HG03457 (cell line): ENCODE measurements around the gene SLC9A2.

Source experiments
- ATAC-seq: cut with Tn5 transposase; IDR thresholded peaks from one replicate; pipeline ENCODE4 v1.9.1; 2021; ENCODE audit warnings: moderate number of reproducible peaks; ENCODE audit not compliant: unreplicated experiment

The SLC9A2 gene

DNA sequence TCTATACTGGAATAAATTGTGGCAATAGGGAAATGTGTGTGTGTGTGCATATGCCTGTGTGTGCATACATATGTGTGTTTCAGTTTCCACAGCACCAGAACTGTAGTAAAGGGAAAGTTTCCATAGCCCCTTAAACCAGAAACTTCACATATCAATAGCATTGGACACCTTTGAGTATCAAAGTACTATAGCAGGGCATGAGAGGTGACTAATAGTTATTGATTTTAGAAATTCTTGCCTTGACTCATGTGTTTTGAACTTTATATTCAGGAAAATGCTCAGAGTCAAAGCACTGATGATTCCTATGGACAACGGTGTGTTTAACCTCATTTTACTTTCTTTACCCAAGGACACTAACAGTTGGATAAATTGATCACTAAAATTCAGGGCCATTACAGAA lies 50.0 kb downstream of the SLC9A2 start:
- ATAC-seq, result no peak

DNA sequence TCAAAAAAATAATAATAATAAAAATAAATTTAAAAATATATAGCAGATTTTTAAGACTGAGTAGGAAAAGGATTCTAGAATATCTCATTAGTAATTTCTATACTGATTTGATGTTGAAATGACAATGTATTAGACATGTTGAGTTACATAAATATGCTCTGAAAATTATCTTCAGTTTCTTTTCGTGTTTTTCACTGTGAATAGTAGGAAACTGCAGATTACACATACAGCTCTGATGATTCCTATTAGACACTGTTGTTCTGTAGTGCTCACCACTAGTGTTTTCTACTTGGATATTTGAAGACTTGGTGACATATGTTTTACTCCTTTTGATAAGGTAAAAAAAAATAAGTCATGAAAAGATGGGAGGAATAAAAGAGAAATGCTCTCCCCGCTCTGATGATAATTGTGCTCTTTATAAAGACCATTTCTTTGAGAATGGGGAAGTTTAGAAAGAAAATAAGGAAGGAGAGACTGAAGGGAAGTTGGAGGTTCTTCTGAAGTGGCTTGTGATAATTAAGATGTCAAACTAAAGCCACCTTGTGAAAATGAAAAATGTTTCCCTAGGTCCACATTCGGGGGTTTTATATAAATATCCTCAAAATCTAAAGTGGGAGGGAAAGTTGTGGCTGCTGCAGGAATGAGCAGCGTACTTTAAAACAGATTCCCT lies 52.9 kb downstream of the SLC9A2 start:
- no peak for ATAC-seq

DNA sequence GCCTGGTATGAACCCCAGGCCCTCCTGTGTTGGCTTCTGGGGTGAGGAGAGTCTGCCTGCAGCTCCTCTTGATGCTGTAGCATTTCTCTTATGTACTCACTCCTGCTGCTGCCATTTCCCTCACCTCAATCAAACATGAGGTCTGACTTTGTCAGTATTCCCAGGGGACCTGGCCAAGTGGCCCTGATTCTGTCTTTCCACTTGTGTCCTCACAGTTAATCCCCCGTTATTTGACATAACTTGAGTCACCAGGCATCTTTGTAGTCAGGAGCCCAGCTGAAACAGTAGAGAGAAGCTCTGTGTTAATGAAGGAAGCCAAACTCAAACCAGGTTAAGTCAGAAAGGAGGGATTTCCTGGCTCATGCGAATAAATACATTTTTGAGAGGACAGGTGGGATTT lies 55.0 kb downstream of the SLC9A2 start:
- ATAC-seq, result no peak

DNA sequence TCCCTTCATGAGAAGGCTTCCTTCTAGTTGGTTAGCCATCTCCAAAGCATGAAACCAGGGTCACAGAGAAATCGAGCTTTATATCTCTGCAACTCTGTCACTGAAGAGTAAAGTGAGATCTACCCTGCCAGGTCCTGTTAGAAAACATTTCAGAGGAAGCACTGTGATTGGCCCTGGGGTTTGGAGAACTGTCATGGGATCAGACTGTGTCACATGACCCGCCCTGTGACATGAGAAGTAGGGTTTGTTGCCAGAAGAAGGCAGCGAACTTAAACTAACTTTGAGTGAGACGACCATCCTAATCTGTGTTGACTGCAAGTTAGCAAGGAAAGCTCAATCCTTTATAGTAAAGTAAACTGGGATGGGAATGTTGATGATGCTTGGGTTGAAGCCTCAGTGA lies 55.5 kb downstream of the SLC9A2 start:
- ATAC-seq, result no peak

DNA sequence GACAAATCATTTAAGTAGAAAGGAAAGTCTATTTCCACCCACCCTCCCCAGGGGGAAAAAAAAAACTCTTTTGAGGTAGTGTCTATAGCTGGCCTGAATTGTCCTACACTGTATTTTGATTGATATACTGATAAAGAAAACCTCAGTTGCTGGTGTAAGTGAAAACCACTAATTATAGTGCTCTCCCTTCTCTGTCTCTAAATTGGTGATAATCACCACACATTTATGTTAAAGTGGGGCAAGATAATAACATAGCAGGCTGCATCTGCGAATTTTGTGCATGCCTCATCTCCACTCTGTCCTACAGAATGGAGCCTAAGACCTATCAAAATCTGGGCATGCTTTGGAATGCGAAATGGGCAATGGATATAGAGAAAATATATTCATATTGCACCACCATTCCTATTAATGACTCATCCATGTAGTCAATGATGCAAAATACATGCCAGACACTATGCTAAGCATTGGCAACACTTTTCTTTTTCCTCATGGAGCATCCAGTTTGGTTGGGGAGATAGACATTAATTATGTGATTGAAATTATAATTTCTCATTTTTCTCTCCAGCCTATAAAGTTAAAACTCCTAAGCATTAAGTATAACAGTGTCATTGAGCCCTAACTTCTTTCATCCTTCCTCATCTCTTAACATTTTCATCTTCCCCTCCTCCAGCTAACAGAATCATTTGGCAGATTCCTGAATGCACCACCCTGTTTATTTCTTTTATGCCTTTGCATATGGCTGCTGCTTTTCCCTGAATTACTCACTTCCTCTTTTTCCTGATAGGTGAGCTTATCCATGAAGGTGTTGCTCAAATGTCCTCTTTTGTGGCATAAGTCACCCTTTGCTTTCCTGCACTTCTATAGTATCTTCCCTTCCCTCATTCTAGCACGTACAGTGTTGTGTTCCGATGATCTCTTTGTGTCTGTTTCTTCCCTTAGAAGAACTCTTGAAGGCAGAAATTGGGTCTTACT lies 58.2 kb downstream of the SLC9A2 start:
- ATAC-seq, result no peak

DNA sequence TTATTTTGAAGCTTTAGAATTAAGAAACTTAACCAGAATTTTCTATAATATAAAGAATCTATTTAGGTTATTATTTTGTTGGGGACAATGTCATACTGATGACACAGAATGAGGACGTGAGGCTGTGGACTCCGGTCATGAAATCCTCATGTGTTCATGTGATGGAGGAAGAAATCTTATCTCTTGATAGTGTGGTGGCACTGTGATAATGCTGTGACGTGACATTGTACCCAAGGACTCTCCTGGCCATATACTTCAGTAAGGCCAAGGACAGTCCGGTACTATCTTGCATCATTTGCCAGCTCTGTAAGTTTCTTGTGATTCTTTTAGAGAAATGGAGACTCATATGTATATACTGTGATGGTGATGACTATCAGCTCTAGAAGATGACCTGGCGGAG lies 59.1 kb downstream of the SLC9A2 start:
- no peak for ATAC-seq

DNA sequence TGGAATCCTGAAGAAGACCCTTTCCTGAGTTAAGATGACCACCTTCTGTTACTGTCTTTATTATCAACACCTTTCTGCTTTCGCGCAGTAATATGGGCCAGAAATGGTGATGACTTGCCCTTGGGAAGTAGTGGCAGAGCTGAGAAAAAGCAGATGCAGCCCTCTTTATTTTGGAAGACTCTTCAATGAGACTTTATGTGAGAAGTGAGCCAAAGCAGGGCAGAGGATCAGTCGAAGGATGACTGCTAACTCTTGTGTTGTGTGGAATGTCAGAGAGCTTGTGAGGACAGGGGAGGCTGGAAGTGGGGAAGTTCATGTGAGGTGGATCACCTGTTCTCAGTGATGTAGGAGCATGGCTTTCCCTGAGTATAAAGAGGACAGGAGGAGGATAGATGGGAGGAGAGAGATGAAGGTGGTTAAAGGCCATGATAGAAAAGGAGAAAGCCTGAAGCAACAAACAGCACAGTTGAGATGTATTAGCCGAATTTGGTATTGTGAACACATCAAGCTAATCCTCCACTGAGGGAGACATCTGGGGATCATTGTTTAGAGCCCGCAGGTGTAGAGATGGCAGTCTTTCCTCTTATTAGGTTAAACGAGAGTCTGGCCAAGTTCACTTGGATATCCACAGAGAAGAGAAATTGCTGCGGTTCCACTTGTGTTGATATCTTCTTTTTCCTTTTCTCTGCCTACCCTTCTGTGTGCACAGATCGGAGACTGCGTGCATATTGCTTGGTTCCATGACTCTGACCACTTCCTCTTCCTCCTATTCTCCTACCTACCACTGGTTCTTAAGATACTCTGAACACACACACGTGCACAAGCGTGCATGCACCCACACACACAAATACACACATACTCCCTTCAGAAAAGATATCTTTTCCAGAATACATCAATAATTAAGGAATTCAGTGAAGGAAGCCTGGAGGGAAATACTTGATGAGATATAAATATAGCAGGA lies 67.4 kb downstream of the SLC9A2 start:
- no peak for ATAC-seq

DNA sequence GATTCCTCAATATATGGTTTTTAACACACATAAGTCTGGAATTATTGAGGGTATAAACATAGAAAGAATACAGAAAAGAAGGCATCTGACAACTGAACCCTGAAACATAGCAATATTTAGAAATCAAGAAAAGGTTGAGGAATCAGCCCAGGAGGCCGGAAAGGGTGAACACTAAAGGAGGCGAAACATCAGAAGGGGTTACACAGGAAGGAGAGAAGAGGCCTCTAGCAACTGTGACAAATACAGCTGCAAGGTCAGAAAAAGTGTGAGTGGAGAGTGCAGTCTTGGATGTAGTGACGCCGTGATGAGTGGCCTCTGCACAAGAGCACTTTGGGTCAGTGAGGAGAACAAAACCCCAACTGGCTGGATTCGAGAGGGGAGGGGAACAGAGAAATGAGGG lies 70.7 kb downstream of the SLC9A2 start:
- ATAC-seq, result no peak

DNA sequence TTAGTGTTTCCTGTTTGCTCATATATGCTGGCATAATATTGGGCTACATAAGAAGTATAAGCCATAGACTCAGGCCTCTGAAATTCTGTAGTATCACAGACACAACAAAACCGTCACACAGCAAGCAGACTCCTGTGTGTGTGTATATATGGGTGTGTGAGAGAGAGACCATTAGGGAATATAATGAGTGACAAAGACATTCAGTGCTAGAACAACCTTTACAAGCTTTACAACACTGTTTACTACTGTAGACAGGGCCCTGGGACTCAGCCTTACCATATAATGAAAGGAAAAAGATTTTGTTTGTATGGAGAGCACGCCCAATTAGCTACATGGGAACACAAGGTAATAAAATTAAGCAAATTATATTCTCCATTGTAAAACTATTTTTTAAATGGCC lies 77.1 kb downstream of the SLC9A2 start:
- ATAC-seq, result no peak

DNA sequence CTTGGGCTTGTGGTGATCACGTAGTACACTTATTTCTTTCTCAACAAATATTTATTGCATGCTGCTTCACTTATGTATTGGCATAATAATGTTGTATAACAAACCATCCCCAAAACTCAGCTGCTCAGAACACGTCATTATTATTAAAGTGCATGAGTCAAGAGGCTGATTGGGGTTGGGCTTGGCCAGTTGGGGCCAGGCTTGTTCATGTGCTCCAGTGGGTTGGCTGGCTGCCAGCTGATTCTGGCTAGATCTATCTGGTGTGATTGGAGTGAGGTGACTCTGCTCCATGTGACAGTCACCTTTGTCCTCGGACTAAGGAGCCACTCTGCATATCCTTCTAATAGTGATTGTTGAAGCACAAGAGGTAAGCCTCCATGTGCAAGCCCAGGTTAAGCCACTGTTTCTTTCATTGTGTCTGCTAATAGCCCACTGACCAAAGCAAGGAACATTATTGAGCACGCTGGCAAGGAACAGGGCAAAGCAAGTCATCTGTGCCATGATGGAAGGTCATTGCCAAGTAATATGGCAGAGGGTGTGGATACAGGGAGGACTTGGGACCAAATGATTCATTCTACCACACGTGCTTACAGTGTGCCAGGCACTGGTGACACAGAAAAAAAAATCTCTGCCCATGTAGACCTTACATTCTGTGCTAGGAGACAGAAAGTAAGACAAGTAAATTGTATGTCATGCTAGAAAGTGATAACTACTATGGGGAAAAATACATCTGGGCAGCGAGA lies 79.2 kb downstream of the SLC9A2 start:
- ATAC-seq, result no peak

DNA sequence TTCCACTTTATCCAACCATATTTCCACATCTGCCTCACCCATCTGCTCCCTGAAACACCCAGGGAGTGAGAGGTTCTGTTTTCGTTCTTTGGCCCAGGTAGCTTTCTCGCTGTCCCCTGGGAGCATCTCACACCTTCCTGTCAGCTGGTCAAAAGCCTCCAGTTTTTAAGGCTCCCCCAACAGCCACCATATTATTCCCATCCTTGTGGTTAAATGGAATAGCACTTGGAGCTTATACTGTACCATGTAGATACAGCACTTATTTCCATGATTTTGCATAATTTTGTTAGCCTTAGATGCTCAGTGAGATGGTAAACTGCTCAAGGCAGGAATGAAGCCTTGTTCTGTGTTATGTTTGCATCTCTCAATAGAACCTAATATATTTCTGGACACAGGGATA lies 84.0 kb downstream of the SLC9A2 start:
- no peak for ATAC-seq

DNA sequence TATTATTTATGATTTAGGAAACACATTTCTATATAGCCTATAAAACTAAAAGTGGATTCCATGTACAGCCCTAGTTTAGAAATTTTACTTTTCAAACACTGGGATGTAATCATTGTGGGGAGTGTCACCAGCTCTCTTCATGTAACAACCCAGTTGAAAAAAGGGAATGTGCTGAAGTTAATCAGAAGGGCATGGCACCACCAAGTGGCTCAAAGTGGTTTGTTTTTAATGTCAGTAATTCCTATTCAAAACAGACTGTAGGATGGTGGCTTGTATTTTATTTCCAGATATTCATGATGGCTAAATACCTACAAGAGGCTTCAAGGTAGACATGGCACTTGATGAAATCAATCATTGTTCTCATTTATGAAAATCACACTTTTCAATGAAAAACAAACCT lies 84.4 kb downstream of the SLC9A2 start:
- ATAC-seq, result no peak

DNA sequence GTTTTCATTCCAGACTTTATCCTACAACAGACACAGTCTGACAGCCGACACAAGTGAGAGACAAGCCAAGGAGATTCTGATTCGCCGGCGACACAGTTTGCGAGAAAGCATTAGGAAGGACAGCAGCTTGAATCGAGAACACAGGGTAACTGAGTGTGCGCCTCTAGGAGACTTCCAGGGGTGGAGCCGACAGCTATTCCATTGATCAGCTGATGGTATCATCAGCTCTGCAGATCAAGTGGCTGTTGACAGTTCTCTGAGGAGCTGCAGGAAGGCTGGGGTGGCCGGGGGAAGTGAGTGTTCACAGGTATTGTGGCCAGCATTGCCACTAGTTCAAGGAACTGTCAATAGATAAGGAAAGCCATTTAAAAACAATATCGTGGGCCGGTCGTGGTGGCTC lies 85.2 kb downstream of the SLC9A2 start:
- no peak for ATAC-seq

DNA sequence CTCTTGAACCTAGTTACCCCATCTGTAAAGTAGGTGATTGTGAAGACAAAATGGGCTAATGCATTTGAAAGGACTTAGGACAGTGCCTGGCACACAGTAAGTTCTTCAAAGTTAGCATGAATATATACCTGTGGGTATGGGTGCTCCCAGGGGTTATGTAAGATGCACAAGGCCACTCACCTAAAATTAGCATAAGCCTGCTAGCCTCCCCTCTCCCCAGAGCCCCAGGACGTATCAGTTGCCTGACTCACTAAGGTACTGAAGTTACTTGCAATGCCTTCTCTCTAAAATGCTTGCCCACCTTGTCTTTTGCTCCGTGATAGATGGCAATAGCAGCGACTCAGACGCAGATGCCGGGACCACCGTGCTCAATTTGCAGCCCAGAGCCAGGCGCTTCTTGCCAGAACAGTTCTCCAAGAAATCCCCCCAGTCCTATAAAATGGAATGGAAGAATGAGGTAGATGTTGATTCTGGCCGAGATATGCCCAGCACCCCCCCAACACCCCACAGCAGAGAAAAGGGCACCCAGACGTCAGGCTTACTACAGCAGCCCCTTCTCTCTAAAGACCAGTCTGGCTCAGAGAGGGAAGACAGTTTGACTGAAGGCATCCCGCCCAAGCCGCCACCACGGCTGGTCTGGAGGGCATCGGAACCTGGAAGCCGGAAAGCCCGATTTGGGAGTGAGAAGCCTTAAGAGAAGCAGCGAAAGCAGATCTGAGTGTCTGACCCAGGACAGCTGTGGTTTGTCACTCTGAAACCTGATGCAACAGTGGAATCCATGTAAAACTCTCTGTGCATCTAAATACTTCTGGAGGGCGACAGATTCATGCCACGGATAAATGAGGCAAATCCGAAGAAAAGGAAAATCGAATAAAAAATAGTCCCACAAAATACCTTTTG lies 88.7 kb downstream of the SLC9A2 start:
- no peak for ATAC-seq

DNA sequence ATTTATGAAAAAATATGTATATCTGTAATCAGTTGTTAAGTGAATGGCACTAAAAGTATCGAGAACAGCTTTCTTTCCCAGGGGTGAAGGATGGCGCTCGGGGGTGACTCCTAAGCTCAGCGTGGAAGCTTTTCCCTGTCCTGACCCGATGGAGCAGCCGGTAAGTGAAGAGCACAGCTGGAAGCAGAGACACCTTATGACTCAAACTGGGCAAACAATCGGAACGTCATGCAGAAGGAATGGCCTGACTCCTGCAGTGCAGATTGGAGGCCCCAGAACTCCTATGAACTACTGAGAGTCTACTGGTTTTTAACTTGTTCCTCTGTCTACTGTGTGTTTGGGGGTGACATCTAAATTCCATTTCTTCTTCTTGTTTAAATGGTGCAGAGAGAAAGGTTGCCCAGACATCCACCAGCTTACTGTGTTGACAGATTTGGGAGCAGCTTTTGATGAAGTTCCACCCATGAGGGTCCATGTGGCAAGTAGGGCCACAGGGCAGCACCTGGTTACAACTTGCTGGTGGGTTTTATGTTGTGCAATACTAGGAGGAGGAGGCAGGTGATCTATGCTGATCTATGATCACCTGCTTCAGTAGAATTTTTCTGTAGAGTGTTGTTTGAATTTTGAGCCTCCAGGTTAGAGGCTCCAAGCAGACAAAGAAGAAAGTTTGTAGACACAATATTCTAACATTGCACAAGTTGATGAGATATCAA lies 89.7 kb downstream of the SLC9A2 start:
- no peak for ATAC-seq

DNA sequence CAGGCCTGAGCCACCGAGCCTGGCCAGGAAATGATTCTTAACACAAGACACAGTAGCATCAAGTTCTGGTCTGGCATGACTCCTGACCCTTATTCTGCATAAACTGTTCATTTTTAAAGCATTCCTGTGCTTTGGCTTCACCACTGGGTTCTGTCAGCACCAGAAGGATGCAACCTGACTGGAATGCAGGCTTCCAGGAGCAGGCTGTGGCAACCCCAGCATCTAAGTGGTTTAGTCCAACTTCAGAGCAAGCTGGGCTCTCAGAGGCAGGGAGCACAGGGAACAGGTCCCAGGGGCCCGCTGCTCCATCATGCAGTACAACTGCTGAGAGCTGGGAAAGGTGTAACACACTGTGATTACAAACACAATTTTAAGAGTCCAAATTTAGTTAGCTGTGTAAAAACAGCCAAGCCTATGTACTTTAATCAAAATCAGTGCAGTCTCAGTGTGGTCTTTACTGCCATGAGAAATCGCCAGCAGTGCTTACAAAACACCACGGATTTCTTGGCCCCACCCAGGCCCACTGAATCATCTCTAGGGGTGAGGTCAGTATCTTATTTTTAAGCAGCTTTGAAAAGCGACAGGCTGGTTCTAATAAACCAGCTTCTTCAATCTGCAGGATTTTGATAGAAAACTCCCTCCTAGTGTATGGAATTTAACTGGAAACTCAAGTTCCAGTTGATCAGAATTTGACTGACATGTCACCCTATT lies 98.1 kb downstream of the SLC9A2 start:
- ATAC-seq, result no peak

DNA sequence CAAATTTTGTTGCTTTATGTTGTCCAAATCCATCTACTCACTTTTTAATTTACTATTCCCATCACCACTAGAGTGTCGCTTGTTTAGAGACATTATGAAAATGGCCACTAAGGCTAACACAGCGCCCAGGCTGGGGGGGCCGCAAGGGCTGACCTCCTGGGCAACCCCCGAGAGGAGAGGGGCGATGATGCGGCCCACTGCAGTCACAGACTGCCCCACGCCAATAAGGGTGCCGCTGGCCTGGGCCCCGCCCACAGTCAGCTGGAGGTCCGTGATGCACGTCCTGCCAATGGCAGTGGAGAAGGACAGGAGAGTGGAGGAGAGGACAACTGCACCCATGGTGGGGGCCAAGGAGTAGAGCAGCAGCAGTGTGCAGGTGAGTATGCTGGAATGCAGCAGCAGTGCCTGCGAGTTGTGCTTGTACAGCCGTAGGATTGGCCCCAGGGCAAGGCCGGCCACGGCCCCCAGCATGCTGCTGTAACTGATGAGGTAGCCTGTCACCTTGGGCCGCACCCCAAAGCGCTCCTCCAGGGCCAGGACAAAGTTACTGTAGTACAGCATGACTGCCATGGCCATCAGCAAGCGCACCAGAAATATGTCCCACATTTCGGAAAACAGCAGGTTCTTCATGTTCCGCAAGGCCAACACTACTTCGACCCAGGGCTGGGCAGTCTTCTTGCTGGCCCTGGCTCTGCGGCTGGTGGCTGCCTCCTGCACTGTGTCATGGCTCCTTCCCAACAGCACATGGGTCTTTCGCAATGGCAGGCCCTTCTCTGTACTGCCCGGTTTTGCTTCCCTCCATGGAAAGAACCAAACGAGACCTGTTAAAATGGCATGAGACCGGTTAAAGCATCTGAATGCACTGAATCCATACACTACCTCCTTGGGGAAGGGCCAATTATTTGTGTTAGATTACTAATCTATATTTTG lies 99.3 kb downstream of the SLC9A2 start:
- ATAC-seq, result no peak
